Effector memory CD4-positive, alpha-beta T cell (primary cell): ENCODE measurements around the gene FAM114A1.

Experiments
- DNase-seq, 3 donors: peaks; one replicate each; pipeline ENCODE4 v3.0.0-alpha.2; 2020
- H3K27ac ChIP-seq: 2 replicates; pipeline ENCODE4 v1.7.0; 2013; ENCODE audit warnings: mild to moderate bottlenecking, low read length, moderate library complexity; ENCODE audit not compliant: insufficient read depth, poor library complexity, severe bottlenecking
- H3K27me3 ChIP-seq: replicated peaks from 2 replicates; pipeline ENCODE4 v1.7.0; 2013; ENCODE audit warnings: mild to moderate bottlenecking, low read length; ENCODE audit not compliant: insufficient read depth, control insufficient read depth, poor library complexity, severe bottlenecking
- H3K36me3 ChIP-seq: 2 replicates; pipeline ENCODE4 v1.7.0; 2013; ENCODE audit warnings: mild to moderate bottlenecking, low read length, moderate library complexity; ENCODE audit not compliant: control insufficient read depth, insufficient read depth
- H3K4me1 ChIP-seq: 2 replicates; pipeline ENCODE4 v1.7.0; 2013; ENCODE audit warnings: low read length, mild to moderate bottlenecking; ENCODE audit not compliant: control insufficient read depth, insufficient read depth, poor library complexity, severe bottlenecking
- H3K4me3 ChIP-seq: 2 replicates; pipeline ENCODE4 v1.7.0; 2013; ENCODE audit warnings: low read length, low read depth, mild to moderate bottlenecking; ENCODE audit not compliant: insufficient read depth, poor library complexity, severe bottlenecking
- H3K9me3 ChIP-seq: 2 replicates; pipeline ENCODE4 v1.7.0; 2013; ENCODE audit warnings: mild to moderate bottlenecking, low read length, moderate library complexity; ENCODE audit not compliant: control insufficient read depth

The FAM114A1 gene

GRCh38 chr4:38857354-38858096, 10.1 kb upstream of the FAM114A1 start:
- no peaks in the 10 kb centered on the region for H3K27me3 ChIP-seq
- no peaks in the 10 kb centered on the region for H3K36me3 ChIP-seq
- H3K27ac ChIP-seq: no peak overlapping the region
- H3K4me3 ChIP-seq: no peak overlapping the region
- DNase-seq: no peak
- no peaks in the 10 kb centered on the region for H3K9me3 ChIP-seq
- peaks cover 7% of the 10 kb centered on the region for H3K4me1 ChIP-seq

- DNase-seq: no peak
- Histone ChIP-seq H3K4me1 (peaks cover 7% of the 10 kb centered on the region), H3K27ac (no peak overlapping the region)
Observed at GRCh38 chr4:38858097-38858420, 9.5 kb upstream of the FAM114A1 start.

GRCh38 chr4:38859501-38859900, 8.1 kb upstream of the FAM114A1 start:
- H3K9me3 ChIP-seq: no peaks in the 10 kb centered on the region
- no peak for DNase-seq
- H3K4me3 ChIP-seq: no peak overlapping the region
- H3K27me3 ChIP-seq: no peaks in the 10 kb centered on the region
- H3K27ac ChIP-seq: no peak overlapping the region
- no peaks in the 10 kb centered on the region for H3K36me3 ChIP-seq
- peaks cover 7% of the 10 kb centered on the region for H3K4me1 ChIP-seq

More at GRCh38 chr4:38858097-38858420, 9.5 kb upstream of the FAM114A1 start:
- Histone ChIP-seq H3K36me3 (no peaks in the 10 kb centered on the region), H3K9me3 (no peaks in the 10 kb centered on the region), H3K4me3 (no peak overlapping the region), H3K27me3 (no peaks in the 10 kb centered on the region)

GRCh38 chr4:38860788-38861424, 6.7 kb upstream of the FAM114A1 start:
- H3K9me3 ChIP-seq: no peaks in the 10 kb centered on the region
- H3K4me3 ChIP-seq: no peak overlapping the region
- DNase-seq: peak; percentile 23 to 42 (median 23)
- H3K27ac ChIP-seq: no peak overlapping the region
- peaks cover 2% of the 10 kb centered on the region for H3K4me1 ChIP-seq
- no peaks in the 10 kb centered on the region for H3K27me3 ChIP-seq
- H3K36me3 ChIP-seq: no peaks in the 10 kb centered on the region

GRCh38 chr4:38861791-38862190, 5.8 kb upstream of the FAM114A1 start:
- Histone ChIP-seq H3K4me1 (no peaks in the 10 kb centered on the region), H3K27me3 (no peaks in the 10 kb centered on the region), H3K27ac (no peak overlapping the region), H3K36me3 (no peaks in the 10 kb centered on the region), H3K9me3 (no peaks in the 10 kb centered on the region), H3K4me3 (no peak overlapping the region)
- DNase-seq: no peak

GRCh38 chr4:38865445-38865844, 2.2 kb upstream of the FAM114A1 start:
- Histone ChIP-seq H3K9me3 (no peaks in the 10 kb centered on the region), H3K4me3 (no peak overlapping the region), H3K27ac (no peak overlapping the region), H3K27me3 (peaks cover 5% of the 10 kb centered on the region), H3K4me1 (peaks cover 3% of the 10 kb centered on the region), H3K36me3 (no peaks in the 10 kb centered on the region)
- no peak for DNase-seq

- Histone ChIP-seq H3K4me1 (peaks cover 3% of the 10 kb centered on the region), H3K36me3 (no peaks in the 10 kb centered on the region), H3K27ac (no peak overlapping the region), H3K4me3 (peak overlapping the region; percentile 40), H3K27me3 (peaks cover 5% of the 10 kb centered on the region), H3K9me3 (no peaks in the 10 kb centered on the region)
- no peak for DNase-seq
Observed at GRCh38 chr4:38866973-38867477, 581 bp upstream of the FAM114A1 start.

- Histone ChIP-seq H3K27ac (no peak overlapping the region), H3K4me1 (peaks cover 3% of the 10 kb centered on the region), H3K36me3 (no peaks in the 10 kb centered on the region), H3K4me3 (peak overlapping the region; percentile 32), H3K9me3 (no peaks in the 10 kb centered on the region), H3K27me3 (peaks cover 5% of the 10 kb centered on the region)
- no peak for DNase-seq
Observed at GRCh38 chr4:38868059-38868960, 704 bp downstream of the FAM114A1 start.

- Histone ChIP-seq H3K4me1 (peaks cover 3% of the 10 kb centered on the region), H3K4me3 (no peak overlapping the region)
- no peak for DNase-seq
Observed at GRCh38 chr4:38869511-38869910, 1.9 kb downstream of the FAM114A1 start.

More at GRCh38 chr4:38869511-38869910, 1.9 kb downstream of the FAM114A1 start:
- Histone ChIP-seq H3K36me3 (no peaks in the 10 kb centered on the region), H3K27ac (no peak overlapping the region), H3K9me3 (no peaks in the 10 kb centered on the region), H3K27me3 (peaks cover 5% of the 10 kb centered on the region)
